Endothelial cell of hepatic sinusoid (primary cell): ENCODE measurements around the gene MAP1B.
"Not testable (repeated sequence)": the region's sequence is repeated elsewhere in the genome, so short reads cannot be mapped to it uniquely, and the experiment has no call there.

Source experiments
- in situ Hi-C: cut with HindIII; loops from 2 replicates; pipeline ENCODE4 v1.10.0; 2017; ENCODE audit warnings: low sequenced_read_pairs

Gene MAP1B

DNA sequence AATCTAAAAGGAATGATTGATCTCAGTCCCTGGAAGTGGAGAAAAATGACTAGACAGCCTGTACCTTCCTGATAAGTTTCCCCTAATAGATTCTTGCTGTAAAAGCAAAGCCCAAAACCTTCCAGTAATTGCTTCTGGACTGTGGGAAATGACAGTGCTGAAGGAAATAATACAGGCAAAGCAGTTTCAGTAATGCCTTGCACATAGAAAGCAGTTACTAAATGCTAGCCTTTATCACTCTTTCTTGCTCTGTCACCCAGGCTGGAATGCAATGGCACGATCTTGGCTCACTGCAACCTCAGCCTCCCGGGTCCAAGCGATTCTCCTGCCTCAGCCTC, 50.3 kb downstream of the MAP1B start:
- in situ Hi-C loops: loop anchor here (10.0 kb wide), 1 partner anchor 147 kb away; no protein-coding TSS in a partner anchor

DNA sequence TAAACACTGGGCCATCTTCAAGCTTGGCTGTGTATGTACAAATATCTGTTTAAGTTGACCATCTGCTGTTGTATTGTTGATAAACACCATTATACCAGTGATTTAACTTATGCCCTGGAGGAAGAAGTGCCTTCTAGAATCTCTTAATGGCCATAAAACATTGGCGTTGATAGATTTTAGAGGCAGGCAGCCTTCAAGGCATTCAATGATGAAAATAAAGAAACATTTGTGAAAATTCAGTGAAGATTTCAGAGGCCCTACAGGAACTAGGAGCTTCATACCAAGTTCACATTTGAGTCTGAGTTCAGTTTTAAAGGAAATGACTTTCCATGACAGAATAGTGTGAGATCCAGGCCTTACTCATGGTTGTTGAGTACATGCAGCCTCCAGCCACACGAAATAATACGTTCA, 52.2 kb downstream of the MAP1B start:
- in situ Hi-C loops: loop anchor here (10.0 kb wide), 1 partner anchor 145 kb away; no protein-coding TSS in a partner anchor

DNA sequence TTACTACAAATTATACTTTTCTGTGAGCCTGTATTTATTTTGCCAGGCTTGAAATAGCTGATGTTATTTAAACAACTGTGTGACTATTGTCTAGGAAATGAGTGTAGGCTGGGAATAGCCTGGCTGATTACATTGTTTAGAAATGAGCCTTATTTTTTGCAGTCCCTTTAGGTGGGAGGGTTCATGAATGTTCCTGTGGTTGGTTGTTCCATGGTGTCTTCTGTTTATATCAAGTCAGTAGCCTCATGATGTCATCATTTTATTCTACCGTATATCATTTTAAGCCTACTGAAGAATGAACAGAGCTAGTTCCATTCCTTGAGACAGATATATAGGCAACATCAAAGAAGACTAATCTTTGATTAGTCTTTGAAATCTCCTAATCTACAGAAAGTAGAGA, 53.1 kb downstream of the MAP1B start:
- in situ Hi-C loops: no loop called here

DNA sequence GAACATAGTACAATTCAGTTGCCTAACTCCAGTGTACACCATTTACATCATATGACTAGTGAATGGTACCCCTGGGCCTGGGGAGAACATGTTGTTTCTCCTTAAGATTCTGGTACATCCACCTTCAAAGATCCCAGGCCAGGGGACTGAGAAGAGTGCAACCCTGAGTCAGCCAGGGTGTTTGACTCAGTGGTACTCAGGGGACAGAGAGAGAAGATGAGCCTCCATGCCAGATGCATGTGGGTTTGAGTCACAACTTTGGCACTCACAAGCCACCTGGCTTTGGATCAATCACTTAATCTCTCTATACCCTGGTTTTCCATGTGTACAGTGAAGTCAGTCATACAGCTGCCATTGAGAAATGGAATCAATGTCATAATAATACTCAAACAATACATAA, 53.7 kb downstream of the MAP1B start:
- in situ Hi-C loops: no loop called here

DNA sequence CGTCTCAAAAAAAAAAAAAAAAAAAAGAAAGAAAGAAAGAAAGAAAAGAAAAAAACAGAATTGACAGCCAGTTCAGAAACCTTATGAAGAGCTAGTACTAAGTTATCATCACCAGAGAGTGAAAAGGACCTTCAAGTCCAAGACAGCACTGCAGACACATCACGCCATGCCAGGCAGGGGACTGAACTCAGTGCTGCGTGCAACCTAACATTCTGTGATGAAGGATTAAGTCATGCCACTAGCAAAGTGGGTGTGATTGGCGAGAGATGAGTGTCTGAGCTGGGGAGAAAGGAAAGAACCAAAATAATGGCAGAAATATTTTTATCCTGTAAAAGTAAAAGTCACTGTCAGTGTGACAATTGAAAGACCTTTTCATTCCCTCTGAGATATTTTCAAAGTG, 54.7 kb downstream of the MAP1B start:
- in situ Hi-C loops: no loop called here

DNA sequence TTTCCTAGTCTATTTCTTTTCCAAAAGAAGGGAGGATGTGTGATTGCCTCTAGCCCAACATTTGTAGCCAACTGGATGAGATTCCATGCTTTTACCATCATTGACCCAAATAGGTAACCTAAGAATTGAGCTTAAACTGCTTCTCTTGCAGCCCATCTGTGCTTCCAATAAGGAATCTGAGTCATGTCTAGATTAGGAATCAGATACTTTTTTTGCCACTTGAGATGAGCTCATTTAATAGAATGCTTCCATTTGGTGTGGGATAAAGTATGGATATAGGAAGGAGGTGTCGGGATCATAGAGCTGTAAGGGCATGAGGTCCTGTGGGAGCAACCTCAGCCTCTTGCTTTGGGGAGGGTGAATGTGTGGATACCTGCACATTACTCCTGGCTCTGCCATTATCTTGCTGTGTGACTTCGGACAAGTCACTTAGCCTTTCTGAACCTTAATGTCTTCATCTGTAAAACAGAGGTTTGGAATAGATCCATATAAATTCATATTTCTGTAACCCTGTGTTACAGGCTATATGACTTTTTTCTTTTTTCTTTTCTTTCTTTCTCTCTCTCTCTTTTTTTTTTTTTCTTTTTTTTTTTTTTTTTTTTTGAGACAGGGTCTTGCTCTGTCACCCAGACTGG, 56.2 kb downstream of the MAP1B start:
- in situ Hi-C loops: no loop called here

DNA sequence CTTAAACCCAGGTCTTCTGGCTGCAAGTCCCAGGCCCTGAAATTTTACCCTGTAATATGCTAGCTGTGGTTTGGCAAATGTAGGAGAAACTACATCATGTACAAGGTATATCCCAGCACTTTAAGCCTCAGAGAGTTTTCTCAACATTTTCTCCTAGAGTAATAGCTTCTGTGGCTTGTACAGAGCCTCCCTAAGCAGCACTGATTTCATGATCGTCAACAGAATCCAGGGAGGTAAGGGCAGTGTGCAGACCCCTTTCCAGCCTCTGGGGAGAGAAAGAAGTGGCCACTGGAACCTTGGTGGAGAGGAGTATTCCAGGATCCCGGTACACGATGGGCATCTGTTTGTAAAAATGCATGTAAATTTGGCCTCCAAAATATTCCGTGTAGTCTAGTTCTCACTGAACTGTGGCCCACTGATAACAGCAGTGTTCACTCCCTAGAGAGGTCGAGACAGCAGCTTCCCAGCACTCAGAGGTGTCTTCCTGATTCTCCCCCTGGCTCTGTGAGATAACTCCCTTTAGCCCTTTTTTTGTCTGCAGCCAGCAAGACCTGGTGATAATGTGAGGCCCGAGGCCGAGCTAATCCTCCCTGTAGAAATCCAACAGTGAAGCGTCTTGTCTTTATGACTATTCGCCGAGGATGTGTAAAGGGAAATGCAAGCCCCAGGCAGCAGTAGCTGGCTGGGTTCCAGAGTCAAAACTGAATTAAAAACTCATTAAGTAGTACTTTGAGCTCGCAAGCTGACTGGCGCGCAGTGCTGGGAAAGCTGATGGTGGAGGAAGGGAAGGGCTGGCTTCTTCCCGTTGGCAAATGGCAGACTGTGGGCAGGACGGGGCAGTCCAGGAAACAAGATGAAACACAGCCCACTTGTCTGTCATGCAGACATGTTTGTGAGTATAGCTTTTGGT, 59.0 kb downstream of the MAP1B start:
- in situ Hi-C loops: no loop called here

DNA sequence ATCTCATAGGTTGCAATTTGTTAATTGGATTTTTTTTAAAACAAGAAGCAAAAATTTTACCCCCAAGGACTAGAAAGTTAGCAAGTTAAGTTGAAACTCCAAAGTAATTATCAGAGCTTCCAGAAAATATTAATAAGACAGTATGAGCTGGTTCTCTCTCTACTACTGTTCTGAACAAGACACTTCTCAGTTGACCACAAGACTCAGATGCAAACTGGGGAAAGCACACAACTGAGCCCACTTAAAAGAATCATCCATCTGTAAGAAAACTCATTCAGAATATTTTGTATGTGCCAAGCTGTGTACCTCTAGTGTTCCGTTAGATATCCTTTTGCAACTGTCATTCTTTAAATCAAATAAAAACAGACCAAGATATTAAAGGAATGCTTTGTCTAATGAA, 60.0 kb downstream of the MAP1B start:
- in situ Hi-C loops: no loop called here

DNA sequence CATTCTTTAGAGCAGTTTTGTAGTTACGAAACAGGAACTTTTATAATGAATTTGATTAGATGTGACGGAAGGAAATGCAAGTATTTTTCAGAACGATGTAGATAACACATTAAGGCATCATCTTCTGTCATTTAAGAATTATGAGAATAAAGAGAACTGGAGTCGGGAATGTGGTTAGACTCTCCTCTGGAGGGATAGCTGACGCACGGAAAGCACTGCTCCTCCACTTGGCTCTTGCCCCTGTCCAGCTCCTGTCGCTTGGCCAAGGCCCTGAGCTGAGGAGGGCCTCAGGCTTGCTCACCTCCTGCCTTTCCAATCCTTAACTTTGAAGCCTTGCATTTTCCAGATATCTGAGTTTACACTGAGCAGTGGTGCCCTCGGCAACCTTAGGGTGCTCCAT, 60.5 kb downstream of the MAP1B start:
- in situ Hi-C loops: no loop called here

DNA sequence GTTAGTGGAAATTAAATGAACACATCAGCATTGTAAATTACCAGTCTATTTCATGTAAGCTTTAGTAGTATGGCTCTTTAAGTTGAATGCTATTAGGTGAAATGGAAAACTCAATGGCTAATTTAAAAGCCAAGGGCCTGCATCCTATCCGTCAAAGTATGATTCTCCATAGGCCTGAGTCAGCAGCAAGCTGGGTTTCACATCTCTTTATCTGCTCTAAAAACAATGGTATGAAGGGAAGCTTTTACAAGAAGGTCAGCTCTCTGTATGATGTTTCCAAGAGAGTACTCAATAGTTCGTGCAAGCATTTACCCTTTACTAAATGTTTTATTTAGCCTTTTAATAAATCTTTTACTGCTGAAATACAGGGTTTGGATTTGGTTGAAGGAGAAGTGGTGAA, 62.8 kb downstream of the MAP1B start:
- in situ Hi-C loops: no loop called here

DNA sequence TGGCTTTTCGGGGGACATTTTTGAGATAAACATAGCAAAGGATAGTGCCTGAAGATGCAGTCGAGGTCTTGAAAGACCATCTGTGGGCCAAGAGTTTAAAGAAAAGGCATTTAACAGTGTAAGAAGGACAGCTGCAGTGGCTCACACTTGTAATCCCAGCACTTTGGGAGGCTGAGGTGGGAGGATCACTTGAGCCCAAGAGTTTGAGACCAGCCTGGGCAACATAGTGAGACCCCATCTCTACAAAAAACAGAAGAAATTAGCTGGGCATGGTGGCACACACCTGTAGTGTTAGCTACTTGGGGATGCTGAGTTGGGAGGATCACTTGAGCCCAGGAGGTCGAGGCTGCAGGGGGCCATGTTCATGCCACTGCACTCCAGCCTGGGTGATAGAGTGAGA, 63.9 kb downstream of the MAP1B start:
- in situ Hi-C loops: not testable (repeated sequence)

DNA sequence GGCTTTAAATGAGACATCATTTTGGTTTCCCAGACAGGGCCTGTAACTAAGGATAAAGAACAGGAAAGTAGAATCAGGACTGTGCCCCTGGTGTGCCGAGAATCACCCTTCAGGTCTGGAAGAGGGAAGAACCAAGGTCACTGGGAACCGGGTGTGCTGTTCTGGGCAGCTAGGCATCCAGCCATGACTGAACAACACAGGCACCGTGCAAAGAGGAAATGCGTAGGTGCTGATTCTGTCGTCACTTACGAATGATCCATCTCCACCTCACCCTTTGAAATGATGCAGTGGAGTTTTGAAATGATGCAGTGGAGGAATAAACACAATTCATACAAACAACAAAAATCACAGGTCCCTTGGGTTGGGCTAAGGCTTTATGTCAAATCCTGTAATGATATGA, 64.4 kb downstream of the MAP1B start:
- in situ Hi-C loops: no loop called here

DNA sequence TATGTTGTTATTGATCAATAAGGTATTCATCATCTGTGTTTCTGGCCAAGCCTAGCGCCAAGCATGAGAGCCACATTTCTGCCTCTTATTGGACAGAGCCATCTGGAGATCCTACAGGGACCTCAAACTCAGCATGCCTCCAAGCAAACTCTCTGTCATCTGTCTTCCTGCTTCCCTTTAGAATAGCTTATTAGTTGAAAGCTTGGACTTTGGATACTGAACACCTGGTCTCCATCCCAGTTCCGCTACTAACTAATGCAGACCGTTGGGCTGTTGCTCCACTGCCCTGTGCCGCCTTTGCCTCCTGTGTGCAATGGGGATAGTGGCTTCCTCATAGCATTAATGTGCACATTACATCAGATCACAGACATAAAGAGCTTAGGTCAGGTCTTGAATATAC, 65.5 kb downstream of the MAP1B start:
- in situ Hi-C loops: no loop called here

DNA sequence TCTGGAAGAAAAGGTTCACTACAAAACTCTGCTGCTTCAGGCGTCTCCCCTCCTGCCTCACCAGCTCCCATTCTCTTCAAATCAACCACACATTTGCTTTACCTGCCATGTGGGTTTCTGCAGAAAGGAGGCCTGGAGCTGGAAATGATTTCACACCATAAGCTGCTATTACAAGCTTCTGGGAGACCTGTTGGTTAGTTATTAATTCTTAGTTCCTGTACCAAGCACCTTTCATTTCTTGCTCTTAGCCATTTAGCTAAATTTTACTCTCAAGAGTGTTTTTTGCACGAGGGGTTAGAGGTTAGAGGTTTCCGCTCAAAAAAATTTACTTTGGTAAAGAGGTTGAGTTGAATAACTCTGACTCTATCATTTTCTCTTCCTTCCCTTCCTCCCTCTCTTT, 70.3 kb downstream of the MAP1B start:
- in situ Hi-C loops: no loop called here

DNA sequence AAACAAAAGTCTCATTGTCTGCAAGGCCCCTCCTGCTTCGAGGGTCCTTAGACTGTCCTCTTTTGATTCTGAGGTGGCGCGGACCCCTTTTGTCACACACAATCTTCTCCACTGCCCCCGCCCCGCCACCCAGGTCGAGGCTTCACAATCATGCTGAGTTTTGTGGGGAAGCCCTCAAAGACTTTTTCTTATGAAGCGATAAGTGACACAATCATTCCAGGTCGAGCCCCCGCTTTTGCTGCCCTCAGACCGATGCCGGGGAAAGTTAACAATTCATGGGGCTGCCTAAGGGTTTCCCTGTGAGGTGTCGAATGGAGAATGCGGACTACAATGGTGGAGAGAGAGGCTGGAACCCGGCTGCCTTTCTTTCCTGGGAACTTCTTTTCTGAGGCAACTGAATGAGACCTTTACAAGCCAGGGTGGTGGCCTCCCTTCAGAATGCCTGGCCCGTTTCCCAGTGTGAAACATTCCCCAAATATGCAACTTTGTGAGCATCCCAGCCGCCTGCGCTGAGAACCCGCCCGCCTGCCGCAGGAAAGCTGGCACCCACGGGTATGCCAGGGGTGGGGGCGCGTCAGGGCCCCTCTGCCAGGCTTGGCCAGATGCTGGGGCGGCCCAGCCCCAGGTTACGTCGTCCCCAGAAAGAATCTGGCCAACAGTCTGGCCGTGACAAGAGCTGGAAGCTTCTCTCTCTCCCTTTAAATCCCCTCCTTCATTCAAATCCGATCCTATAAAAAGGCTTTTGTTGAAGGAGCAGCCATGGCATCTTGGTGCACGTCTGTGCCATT, 71.9 kb downstream of the MAP1B start:
- in situ Hi-C loops: no loop called here

DNA sequence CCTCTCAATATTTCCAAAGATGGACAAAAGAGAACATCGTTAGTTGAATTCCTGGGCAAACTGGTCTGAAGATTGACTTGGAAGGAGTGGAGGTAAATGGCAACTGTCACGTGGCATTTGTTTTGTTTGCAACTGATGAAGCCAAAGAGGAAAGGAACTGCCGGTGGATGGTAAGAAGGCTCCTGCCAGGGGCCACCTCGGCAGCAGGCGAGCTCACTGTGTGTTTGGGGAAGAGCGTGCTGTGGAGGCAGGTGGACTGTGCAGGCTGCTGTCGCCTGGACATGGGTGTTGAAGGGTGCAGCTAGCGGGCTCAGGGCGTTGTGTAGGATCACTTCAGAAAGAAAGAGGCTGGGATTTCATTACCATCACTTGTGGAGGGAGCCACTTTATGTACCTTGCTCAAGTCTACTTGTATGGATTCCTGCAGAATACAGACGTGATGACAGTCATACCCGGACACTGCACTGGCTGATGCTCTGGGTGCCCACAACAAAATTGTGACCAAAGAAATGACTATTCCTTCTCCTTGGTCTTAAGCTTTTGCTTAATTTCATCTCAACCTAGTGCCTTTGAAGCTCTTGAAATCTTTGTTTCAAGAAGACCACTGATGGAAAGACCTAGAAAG, 72.7 kb downstream of the MAP1B start:
- in situ Hi-C loops: no loop called here

DNA sequence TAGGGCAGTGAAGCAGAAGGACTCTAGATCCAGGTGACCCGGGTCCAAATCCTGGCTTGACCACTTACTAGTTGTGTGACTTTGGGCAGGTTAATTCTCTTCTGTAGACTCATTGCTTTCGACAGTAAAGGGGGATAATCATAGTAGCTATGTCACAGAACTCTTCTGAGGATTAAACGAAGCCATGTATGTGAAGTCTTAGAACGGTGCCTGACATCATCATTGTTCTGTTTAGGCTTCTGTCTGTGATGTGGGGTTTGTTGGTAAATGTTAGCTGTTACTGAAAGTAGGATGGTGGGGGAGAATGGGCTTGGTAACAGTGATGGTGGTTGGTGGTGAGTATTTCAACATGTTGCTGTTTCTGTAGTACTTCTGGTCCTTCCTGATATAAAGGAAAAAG, 73.7 kb downstream of the MAP1B start:
- in situ Hi-C loops: no loop called here

DNA sequence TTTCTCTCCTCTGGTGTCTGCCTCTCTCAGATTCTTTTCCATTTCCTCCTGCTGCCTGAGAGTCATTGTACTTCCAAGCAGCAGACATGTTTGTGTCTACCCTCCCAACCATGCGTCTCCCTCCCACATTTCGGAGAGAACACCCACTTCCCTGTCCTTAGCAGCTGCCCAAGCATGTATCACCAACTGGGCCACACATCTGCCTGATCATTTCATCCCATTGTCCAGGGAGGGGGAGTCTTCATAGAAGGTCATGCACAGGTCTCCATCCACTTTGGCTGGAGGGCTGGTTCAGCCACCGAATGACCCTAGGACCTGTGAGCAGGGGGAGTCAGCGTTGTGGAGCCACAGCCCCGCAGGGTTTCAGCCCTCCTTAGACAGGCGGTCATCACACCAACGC, 75.4 kb downstream of the MAP1B start:
- in situ Hi-C loops: no loop called here

DNA sequence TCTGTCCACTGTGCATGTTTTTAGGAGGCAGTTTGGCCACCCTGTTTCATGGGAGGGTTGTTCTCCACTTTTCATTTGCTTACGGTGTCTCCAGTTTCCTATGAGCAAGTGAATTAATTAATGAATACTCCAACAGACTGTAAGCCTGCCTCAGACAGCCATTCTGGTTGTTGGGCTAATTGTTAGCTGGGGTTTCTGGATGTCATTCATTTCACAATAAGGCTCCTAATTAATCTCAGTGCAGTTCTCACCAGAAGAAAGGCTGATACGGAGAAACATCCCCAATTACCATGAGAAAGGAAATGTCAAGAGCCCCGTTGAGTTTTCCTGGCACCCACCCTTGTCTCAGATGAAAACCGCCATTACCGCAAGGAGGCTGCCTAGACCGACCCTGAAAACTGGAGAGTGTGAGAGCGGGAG, 75.8 kb downstream of the MAP1B start:
- in situ Hi-C loops: no loop called here

DNA sequence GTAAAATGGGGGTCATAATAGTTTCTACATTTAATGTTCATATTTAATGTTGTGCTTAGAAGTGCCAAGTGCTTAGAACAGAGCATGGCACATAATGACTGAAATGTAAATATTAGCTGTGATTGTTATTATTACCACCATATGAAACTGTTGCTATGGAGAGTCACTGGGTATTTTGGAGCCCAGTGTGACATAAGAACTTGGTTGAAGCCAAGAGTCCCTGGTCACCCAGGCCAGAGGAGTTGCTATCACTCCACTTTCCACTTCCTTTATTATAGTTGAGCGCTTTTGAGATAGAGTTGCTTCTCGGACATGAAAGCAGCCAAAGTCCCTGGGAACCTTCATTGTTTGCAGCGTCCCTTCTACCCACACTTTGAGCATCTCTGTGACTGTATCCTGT, 77.1 kb downstream of the MAP1B start:
- in situ Hi-C loops: no loop called here
